ENCODE measurements around the gene RAPGEF4.

DNA sequence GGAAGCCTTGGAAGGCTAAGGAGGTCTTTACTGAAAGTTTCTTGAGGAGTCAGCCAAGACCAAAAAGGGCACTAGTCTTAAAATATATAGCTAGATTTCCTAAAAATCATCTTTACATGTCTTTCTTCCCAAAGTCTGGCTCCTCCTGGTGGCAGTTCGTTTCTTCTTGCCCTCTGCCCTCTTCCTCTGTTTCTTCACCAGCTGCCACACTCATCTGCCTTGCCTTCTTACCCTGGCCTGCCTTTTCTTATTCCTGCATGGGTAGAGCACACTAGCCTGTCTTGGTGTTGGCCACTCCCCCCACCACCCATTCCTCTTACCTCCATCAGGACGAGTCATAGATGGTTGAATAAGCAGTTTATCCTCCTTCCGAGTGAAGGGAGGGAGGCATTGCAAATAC, 129.8 kb downstream of the RAPGEF4 start:
- TF ChIP-seq CREBBP (IDR thresholded peaks at IDR 0.05; ENCODE audit: low read depth, low read length) = no peak
- TF ChIP-seq, protein P1, sequence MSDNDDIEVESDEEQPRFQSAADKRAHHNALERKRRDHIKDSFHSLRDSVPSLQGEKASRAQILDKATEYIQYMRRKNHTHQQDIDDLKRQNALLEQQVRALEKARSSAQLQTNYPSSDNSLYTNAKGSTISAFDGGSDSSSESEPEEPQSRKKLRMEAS (CRISPR knock-in tag; IDR thresholded peaks at IDR 0.05) = no peak
- no peak for TF ChIP-seq TCF7 (IDR thresholded peaks at IDR 0.05; ENCODE audit: borderline replicate concordance)
- TF ChIP-seq CTCF (IDR thresholded peaks at IDR 0.05 in 2 of 3, conservative IDR thresholded peaks at IDR 0.05 in 1 of 3; ENCODE audit: insufficient read depth in 2 of 3, low read depth in 1 of 3, low read length in 3 of 3) = peak in 1 of 3 experiments; percentile 24; a peak in 1 of 6 replicates
- no peak for TF ChIP-seq MXI1 (IDR thresholded peaks at IDR 0.05; ENCODE audit: low read depth, low read length)
- TF ChIP-seq EP300 (IDR thresholded peaks at IDR 0.05; ENCODE audit: low read length) = no peak

Measured in K562 (cell line).